MCF 10A (cell line): Measurements from ENCODE around the gene DPP4. TPM values are rescaled to one million over a fixed set of nuclear protein-coding genes. Genes with fewer than 3 reads are reported as not detected.

Experiments
- BruUV-seq: library from RNA; stranded (reverse); fragments of 400-500 nt; replicated peaks from 2 replicates; lab custom pipeline; 2021; lab: Mats Ljungman, UMichigan
- CTCF ChIA-PET: fragments of 300-600 bp; sonication (Branson Sonifier 250); formaldehyde crosslinking; extraction: SDS; loops from one replicate; lab custom pipeline; 2021; ENCODE audit warnings: antibody characterized with exemption, inconsistent platforms; lab: Yijun Ruan, JAX
- POLR2A ChIA-PET: fragments of 300-600, 350-650 bp; sonication (Branson Sonifier 250); formaldehyde crosslinking; extraction: SDS; loops from one replicate; lab custom pipeline; 2020; ENCODE audit warnings: antibody characterized with exemption, inconsistent platforms; lab: Yijun Ruan, JAX
- DNase-seq: peaks from one replicate; pipeline ENCODE4 v3.0.0-alpha.2; 2018; ENCODE audit not compliant: unreplicated experiment
- H3K27ac Mint-ChIP-seq: one replicate; pipeline ENCODE4 v1.8.0; 2022; ENCODE audit warnings: mild to moderate bottlenecking, low read depth, mixed read lengths; ENCODE audit not compliant: unreplicated experiment
- H3K27me3 Mint-ChIP-seq: one replicate; pipeline ENCODE4 v1.8.0; 2022; ENCODE audit warnings: mixed read lengths; ENCODE audit not compliant: insufficient read depth, unreplicated experiment
- H3K36me3 Mint-ChIP-seq: one replicate; pipeline ENCODE4 v1.8.0; 2022; ENCODE audit warnings: mild to moderate bottlenecking, moderate library complexity, mixed read lengths; ENCODE audit not compliant: insufficient read depth, unreplicated experiment
- H3K4me1 Mint-ChIP-seq: one replicate; pipeline ENCODE4 v1.8.0; 2022; ENCODE audit warnings: mixed read lengths; ENCODE audit not compliant: insufficient read depth, unreplicated experiment
- H3K4me3 Mint-ChIP-seq: one replicate; pipeline ENCODE4 v1.8.0; 2022; ENCODE audit warnings: mild to moderate bottlenecking, moderate library complexity, mixed read lengths; ENCODE audit not compliant: unreplicated experiment
- H3K9me3 Mint-ChIP-seq: one replicate; pipeline ENCODE4 v1.8.0; 2022; ENCODE audit warnings: mixed read lengths; ENCODE audit not compliant: unreplicated experiment
- CTCF ChIP-seq: fragments of 200-600 bp; IDR thresholded peaks from one replicate; pipeline ENCODE4 v1.8.0; 2022; ENCODE audit warnings: antibody characterized with exemption, mild to moderate bottlenecking; ENCODE audit not compliant: unreplicated experiment
- intact Hi-C: fragments of 100-400 bp; cut with micrococcal nuclease; formaldehyde crosslinking; loops from 2 replicates; pipeline ENCODE4 v1.14.1; 2022
- total RNA-seq: library from RNA; stranded (reverse); gene quantifications from 2 replicates; pipeline ENCODE4 v1.2.3, GENCODE V29; 2022

DPP4 gene
- total RNA-seq, 1 experiment from 2014 or later, result not detected

GRCh38 chr2:162115076-162115475 lies 41.1 kb upstream of the DPP4 start:
- Mint-ChIP-seq H3K27me3 (no peaks in the 10 kb centered on the region), H3K36me3 (no peaks in the 10 kb centered on the region)
- BruUV-seq, result no TSS peak

GRCh38 chr2:162114271-162114670 lies 40.3 kb upstream of the DPP4 start:
- Mint-ChIP-seq H3K27me3 (no peaks in the 10 kb centered on the region), H3K4me1 (peaks cover 16% of the 10 kb centered on the region), H3K27ac (no peak overlapping the region), H3K9me3 (peaks cover 8% of the 10 kb centered on the region), H3K36me3 (no peaks in the 10 kb centered on the region), H3K4me3 (no peak overlapping the region)
- no peak for TF ChIP-seq CTCF
- peak; percentile 50 for DNase-seq
- intact Hi-C loops, result no loop called here
- BruUV-seq, result no TSS peak
- POLR2A ChIA-PET, result interaction anchor here (2.4 kb wide), 1 partner anchor 22 kb away, joined by 25 read pairs; no protein-coding TSS in a partner anchor
- CTCF ChIA-PET, result interaction anchor here (0.8 to 1.0 kb wide), 2 partner anchors 23 to 168 kb away, joined by 4 read pairs; no protein-coding TSS in a partner anchor

More at GRCh38 chr2:162115076-162115475, 41.1 kb upstream of the DPP4 start:
- ChIA-PET CTCF (no interaction called here), POLR2A (no interaction called here)
- Mint-ChIP-seq H3K4me3 (no peak overlapping the region), H3K27ac (no peak overlapping the region), H3K9me3 (peaks cover 8% of the 10 kb centered on the region), H3K4me1 (peaks cover 16% of the 10 kb centered on the region)
- no peak for TF ChIP-seq CTCF
- intact Hi-C loops, result no loop called here
- no peak for DNase-seq

DNA sequence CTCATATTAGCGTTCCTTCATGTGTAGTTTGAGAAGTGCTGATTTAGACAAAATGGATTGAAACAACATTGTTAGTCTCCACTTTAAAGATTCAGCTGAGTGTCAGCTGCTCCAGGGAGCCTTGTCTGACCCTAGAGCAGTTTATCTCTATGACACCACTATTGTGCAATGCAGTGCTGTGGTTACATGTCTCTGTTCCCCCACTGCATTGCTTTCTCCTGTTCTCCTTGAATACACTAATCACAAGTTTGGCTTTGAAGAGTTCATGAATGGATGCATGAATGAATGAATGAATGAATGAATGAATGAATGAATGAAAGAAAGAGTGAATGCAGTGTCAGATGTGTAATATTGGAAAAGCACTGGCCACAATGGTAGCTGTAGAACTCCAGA lies 39.8 kb upstream of the DPP4 start:
- BruUV-seq, result no TSS peak
- Mint-ChIP-seq H3K9me3 (peaks cover 8% of the 10 kb centered on the region), H3K27ac (no peak overlapping the region), H3K36me3 (no peaks in the 10 kb centered on the region), H3K27me3 (no peaks in the 10 kb centered on the region), H3K4me3 (no peak overlapping the region), H3K4me1 (peaks cover 16% of the 10 kb centered on the region)
- ChIA-PET POLR2A (interaction anchor here (0.5 to 2.4 kb wide), 5 partner anchors 9 to 801 kb away, joined by 3 to 25 read pairs (median 3); no protein-coding TSS in a partner anchor), CTCF (interaction anchor here (0.8 to 1.2 kb wide), 4 partner anchors 9 to 168 kb away, joined by 3 to 4 read pairs (median 4); no protein-coding TSS in a partner anchor)
- intact Hi-C loops, result no loop called here
- DNase-seq, result peak; percentile 72
- no peak for TF ChIP-seq CTCF

- H3K27me3 Mint-ChIP-seq, result no peaks in the 10 kb centered on the region
- H3K36me3 Mint-ChIP-seq, result no peaks in the 10 kb centered on the region
- DNase-seq, result no peak
- H3K27ac Mint-ChIP-seq, result no peak overlapping the region
- H3K9me3 Mint-ChIP-seq, result peaks cover 8% of the 10 kb centered on the region
- ChIA-PET POLR2A (interaction anchor here (0.5 to 2.4 kb wide), 10 partner anchors 10 to 805 kb away, joined by 3 to 25 read pairs (median 4); partner anchors contain the start of gene PSMD14), CTCF (interaction anchor here (0.8 to 1.2 kb wide), 4 partner anchors 10 to 167 kb away, joined by 3 to 4 read pairs (median 4); no protein-coding TSS in a partner anchor)
- intact Hi-C loops, result no loop called here
- BruUV-seq, result no TSS peak
- H3K4me1 Mint-ChIP-seq, result peaks cover 16% of the 10 kb centered on the region
- no peak overlapping the region for H3K4me3 Mint-ChIP-seq
- no peak for TF ChIP-seq CTCF
Observed at GRCh38 chr2:162113088-162113775, 39.2 kb upstream of the DPP4 start.
